GM23338 (cell line): ENCODE measurements around the gene C1QA.
"Not testable (repeated sequence)": the region's sequence is repeated elsewhere in the genome, so short reads cannot be mapped to it uniquely, and the experiment has no call there.

Experiments used
- CREB1 ChIP-seq: fragments of 250-450 bp; sonication (Bioruptor Pico); IDR thresholded peaks from 2 replicates; pipeline ENCODE4 v1.5.0; 2020; ENCODE audit warnings: low read depth, mild to moderate bottlenecking, moderate library complexity
- CTCF ChIP-seq, 2 experiments: fragments of 200-600 bp in 1 of 2; sonication (generic) in 1 of 2; conservative IDR thresholded peaks; 2 replicates each; pipeline versions ENCODE4 v1.5.1 to v1.6.1; 2016 to 2017; ENCODE audit warnings: antibody characterized with exemption in 2 of 2, low read depth in 2 of 2, mild to moderate bottlenecking in 2 of 2, moderate library complexity in 1 of 2
- ETS1 ChIP-seq: IDR thresholded peaks from 2 replicates; pipeline ENCODE4 v1.6.1; 2016; ENCODE audit warnings: antibody characterized with exemption
- EZH2 ChIP-seq: fragments of 200-600 bp; sonication (generic); IDR thresholded peaks from one replicate; pipeline ENCODE4 v1.8.0; 2017; ENCODE audit warnings: antibody characterized with exemption, mild to moderate bottlenecking, low read depth; ENCODE audit not compliant: unreplicated experiment
- EZH2phosphoT487 ChIP-seq: fragments of 200-600 bp; sonication (generic); IDR thresholded peaks from one replicate; pipeline ENCODE4 v1.8.1; 2018; ENCODE audit warnings: antibody characterized with exemption; ENCODE audit not compliant: unreplicated experiment
- JUNB ChIP-seq: IDR thresholded peaks from one replicate; pipeline ENCODE4 v1.6.1; 2016; ENCODE audit warnings: antibody characterized with exemption; ENCODE audit not compliant: unreplicated experiment
- NANOG ChIP-seq: IDR thresholded peaks from 2 replicates; pipeline ENCODE4 v1.6.1; 2016; ENCODE audit warnings: antibody characterized with exemption, borderline replicate concordance
- POLR2AphosphoS5 ChIP-seq: IDR thresholded peaks from 2 replicates; pipeline ENCODE4 v1.6.1; 2016; ENCODE audit warnings: antibody characterized with exemption, low read depth
- REST ChIP-seq: IDR thresholded peaks from one replicate; pipeline ENCODE4 v1.6.1; 2018; ENCODE audit warnings: antibody characterized with exemption; ENCODE audit not compliant: unreplicated experiment
- STAT1 ChIP-seq: IDR thresholded peaks from one replicate; pipeline ENCODE4 v1.6.1; 2016; ENCODE audit warnings: antibody characterized with exemption; ENCODE audit not compliant: unreplicated experiment
- ZNF114 ChIP-seq: fragments of 250-450 bp; sonication (Bioruptor Pico); IDR thresholded peaks from 2 replicates; pipeline ENCODE4 v1.5.0; 2020; ENCODE audit warnings: mild to moderate bottlenecking, moderate library complexity
- ZNF331 ChIP-seq: fragments of 250-450 bp; sonication (Bioruptor Pico); IDR thresholded peaks from 2 replicates; pipeline ENCODE4 v1.5.0; 2020; ENCODE audit warnings: low read depth, mild to moderate bottlenecking, moderate library complexity
- ZNF462 ChIP-seq: fragments of 250-450 bp; sonication (Bioruptor Pico); IDR thresholded peaks from 2 replicates; pipeline ENCODE4 v1.5.0; 2020; ENCODE audit warnings: mild to moderate bottlenecking, moderate library complexity

- not testable (repeated sequence) for TF ChIP-seq CTCF (conservative IDR thresholded peaks at IDR 0.05; ENCODE audit: low read depth in 2 of 2); EZH2; REST; POLR2AphosphoS5; ETS1; ZNF114 (CRISPR knock-in tag); CREB1; NANOG; ZNF462 (CRISPR knock-in tag); EZH2phosphoT487; ZNF331 (CRISPR knock-in tag); STAT1; JUNB
Observed at GRCh38 chr1:22668840-22669239, 32.4 kb downstream of the C1QA start.
